Measurements from ENCODE around the gene ALDH9A1.

ALDH9A1 gene

GRCh38 chr1:165648919-165649572, 49.3 kb downstream of the ALDH9A1 start:
- no peak for DNase-seq (ENCODE audit: low spot score)
- in situ Hi-C loops (cut with MboI; ENCODE audit: low sequenced_read_pairs, unreplicated experiment), result no loop called here
- TF ChIP-seq CTCF (IDR thresholded peaks at IDR 0.05; ENCODE audit: borderline replicate concordance, control extremely low read depth, extremely low read depth, insufficient read depth, missing control alignments), result no peak

- in situ Hi-C loops (cut with MboI; ENCODE audit: low sequenced_read_pairs, unreplicated experiment), result no loop called here
- DNase-seq (ENCODE audit: low spot score), result no peak
- TF ChIP-seq CTCF (IDR thresholded peaks at IDR 0.05; ENCODE audit: borderline replicate concordance, control extremely low read depth, extremely low read depth, insufficient read depth, missing control alignments), result no peak
These were observed 50.4 kb downstream of the ALDH9A1 start for GRCh38 chr1:165647970-165648369.

GRCh38 chr1:165647517-165647916, 50.8 kb downstream of the ALDH9A1 start:
- no peak for DNase-seq (ENCODE audit: low spot score)
- in situ Hi-C loops (cut with MboI; ENCODE audit: low sequenced_read_pairs, unreplicated experiment), result no loop called here
- no peak for TF ChIP-seq CTCF (IDR thresholded peaks at IDR 0.05; ENCODE audit: borderline replicate concordance, control extremely low read depth, extremely low read depth, insufficient read depth, missing control alignments)

- in situ Hi-C loops (cut with MboI; ENCODE audit: low sequenced_read_pairs, unreplicated experiment), result no loop called here
- no peak for TF ChIP-seq CTCF (IDR thresholded peaks at IDR 0.05; ENCODE audit: borderline replicate concordance, control extremely low read depth, extremely low read depth, insufficient read depth, missing control alignments)
- DNase-seq (ENCODE audit: low spot score), result no peak
These were observed 52.6 kb downstream of the ALDH9A1 start for GRCh38 chr1:165645654-165646366.

GRCh38 chr1:165644064-165644735, 54.2 kb downstream of the ALDH9A1 start:
- no peak for DNase-seq (ENCODE audit: low spot score)
- in situ Hi-C loops (cut with MboI; ENCODE audit: low sequenced_read_pairs, unreplicated experiment), result no loop called here
- TF ChIP-seq CTCF (IDR thresholded peaks at IDR 0.05; ENCODE audit: borderline replicate concordance, control extremely low read depth, extremely low read depth, insufficient read depth, missing control alignments), result no peak

- no peak for DNase-seq (ENCODE audit: low spot score)
- in situ Hi-C loops (cut with MboI; ENCODE audit: low sequenced_read_pairs, unreplicated experiment), result no loop called here
- TF ChIP-seq CTCF (IDR thresholded peaks at IDR 0.05; ENCODE audit: borderline replicate concordance, control extremely low read depth, extremely low read depth, insufficient read depth, missing control alignments), result no peak
These were observed 57.0 kb downstream of the ALDH9A1 start for GRCh38 chr1:165641231-165641987.
